NCI-H1930 (cell line): ENCODE measurements around the gene CTSW.
A peak's percentile ranks its signal among the peaks of the same experiment; 100 is the strongest.
"Not testable (repeated sequence)": the region's sequence is repeated elsewhere in the genome, so short reads cannot be mapped to it uniquely, and the experiment has no call there.

ENCODE experiments used
- DNase-seq, 2 experiments: peaks; one replicate each; lab custom pipeline; 2025; lab: John Stamatoyannopoulos, UW

CTSW gene

GRCh38 chr11:65885808-65886536, 6.3 kb downstream of the CTSW start:
- DNase-seq: no peak

GRCh38 chr11:65886826-65887722, 7.4 kb downstream of the CTSW start:
- DNase-seq: no peak

GRCh38 chr11:65887723-65888162, 8.1 kb downstream of the CTSW start:
- no peak for DNase-seq

- DNase-seq: peak; percentile 93
Observed at GRCh38 chr11:65888163-65888814, 8.7 kb downstream of the CTSW start, which contains the start of gene FIBP. Gene FIBP, minus strand, starts transcription at chr11:65888471. Its CDS starts 53 bp downstream, at chr11:65888418.

GRCh38 chr11:65890324-65891218, 10.9 kb downstream of the CTSW start, which contains the start of gene CCDC85B:
Gene CCDC85B, plus strand, starts transcription at chr11:65890673. Its CDS starts 111 bp downstream, at chr11:65890784.
- DNase-seq: peak; percentile 81 to 91

GRCh38 chr11:65891219-65892136, 11.8 kb downstream of the CTSW start:
- DNase-seq: peak in 1 of 2 experiments; percentile 23

GRCh38 chr11:65892137-65892540, 12.5 kb downstream of the CTSW start:
- not testable (repeated sequence) for DNase-seq

GRCh38 chr11:65892661-65893317, 13.2 kb downstream of the CTSW start:
- DNase-seq: no peak

- DNase-seq: no peak
Observed at GRCh38 chr11:65894034-65894591, 14.5 kb downstream of the CTSW start.

GRCh38 chr11:65895482-65895981, 15.9 kb downstream of the CTSW start:
- no peak for DNase-seq

- no peak for DNase-seq
Observed at GRCh38 chr11:65896034-65896999, 16.7 kb downstream of the CTSW start.

GRCh38 chr11:65897020-65897471, 17.4 kb downstream of the CTSW start:
- DNase-seq: no peak

- no peak for DNase-seq
Observed at GRCh38 chr11:65898656-65899355, 19.2 kb downstream of the CTSW start.

GRCh38 chr11:65899356-65900124, 19.9 kb downstream of the CTSW start:
- no peak for DNase-seq

- DNase-seq: peak in 1 of 2 experiments; percentile 58
Observed at GRCh38 chr11:65900125-65900898, 20.7 kb downstream of the CTSW start, which contains the start of gene FOSL1. Gene FOSL1, minus strand, starts transcription at chr11:65900388. Its CDS starts 49 bp downstream, at chr11:65900339.

- no peak for DNase-seq
Observed at GRCh38 chr11:65900899-65901180, 21.2 kb downstream of the CTSW start.
